Activated CD8-positive, alpha-beta memory T cell treated with anti-CD3 and anti-CD28 coated beads, Interleukin-2, amount 50 U/mL, for 24 hours (primary cell): ENCODE data around the gene PRDM15.

Experiments
- DNase-seq: peaks from one replicate; pipeline ENCODE4 v3.0.0-alpha.2; 2020; ENCODE audit errors: extremely low read depth

The PRDM15 gene

DNA sequence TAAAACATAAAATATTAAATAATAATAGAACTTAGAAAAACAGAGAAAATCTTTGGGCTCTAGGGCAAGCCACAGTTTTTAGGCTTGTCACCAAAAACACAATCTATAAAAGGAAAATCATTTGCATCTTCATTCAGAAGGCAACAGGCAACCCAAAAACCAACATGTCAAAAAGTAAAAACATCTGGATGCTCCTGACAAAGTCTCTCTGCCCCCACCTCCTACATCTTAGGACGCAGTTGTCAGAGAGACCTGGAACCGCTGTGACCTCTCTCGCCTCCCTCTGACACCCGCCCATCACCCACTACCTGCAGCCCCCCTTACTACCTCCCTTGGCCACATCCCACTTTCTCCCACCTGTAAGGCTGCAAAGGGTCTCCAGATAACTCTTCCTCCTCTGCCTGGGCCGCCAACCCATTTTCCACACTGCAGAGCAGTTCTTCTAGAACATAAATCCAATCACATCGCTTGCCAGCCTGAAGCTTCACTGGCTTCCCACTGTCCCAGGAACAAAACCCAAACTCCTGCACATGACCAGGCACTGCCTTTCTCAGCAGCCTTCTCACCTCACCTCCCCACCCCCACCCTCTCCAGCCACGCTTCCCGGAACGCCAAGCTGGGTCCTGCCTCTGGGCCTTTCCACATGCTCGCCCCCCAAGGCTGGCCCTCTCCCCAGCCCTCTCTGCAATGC lies 14.7 kb downstream of the PRDM15 start:
- no peak for DNase-seq

GRCh38 chr21:41863439-41863740 lies 15.8 kb downstream of the PRDM15 start:
- no peak for DNase-seq

DNA sequence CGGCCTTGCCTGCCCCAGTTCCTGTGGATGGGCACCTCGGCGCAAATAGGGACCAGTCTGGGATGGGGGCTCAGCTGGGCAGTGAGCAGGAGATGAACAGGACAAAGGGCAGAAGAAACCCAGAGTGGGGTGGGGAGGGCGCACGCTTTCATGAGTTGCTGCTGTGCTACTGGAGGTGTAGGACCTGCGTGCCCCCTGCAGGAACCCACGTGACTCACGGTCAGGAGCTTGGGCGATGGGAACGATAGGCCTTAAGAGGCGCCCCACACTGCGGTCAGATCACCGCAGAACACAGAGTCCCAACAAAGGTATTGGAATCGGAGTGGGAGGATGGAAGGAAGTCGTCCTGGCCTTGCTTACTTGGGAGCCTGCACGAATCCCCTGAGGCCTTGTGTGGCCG lies 17.2 kb downstream of the PRDM15 start:
- DNase-seq, result no peak

GRCh38 chr21:41861255-41861654 lies 17.9 kb downstream of the PRDM15 start:
- DNase-seq, result no peak

GRCh38 chr21:41859297-41859980 lies 19.7 kb downstream of the PRDM15 start:
- no peak for DNase-seq

- no peak for DNase-seq
These were observed 20.5 kb downstream of the PRDM15 start for GRCh38 chr21:41858466-41859296.

GRCh38 chr21:41857771-41858300 lies 21.3 kb downstream of the PRDM15 start:
- DNase-seq, result no peak

DNA sequence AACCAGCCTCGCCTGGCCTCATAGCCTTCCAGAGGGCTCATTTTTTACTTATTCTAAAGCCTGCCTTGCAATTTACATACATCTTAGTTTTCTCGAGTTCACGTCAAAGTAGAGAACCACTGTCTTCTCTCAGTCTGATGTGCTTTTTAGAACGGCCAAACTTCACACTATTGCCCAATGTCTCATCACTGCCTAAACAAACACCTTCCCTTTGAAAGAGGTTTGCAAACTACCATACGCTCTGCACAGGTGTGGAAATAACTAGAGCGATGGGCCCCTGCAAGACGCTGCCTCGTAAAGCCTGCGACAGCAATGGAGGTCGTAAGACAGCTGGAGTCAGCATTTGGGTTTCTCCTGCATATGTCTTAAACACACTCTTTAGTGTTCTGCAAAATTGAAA lies 22.6 kb downstream of the PRDM15 start:
- no peak for DNase-seq

DNA sequence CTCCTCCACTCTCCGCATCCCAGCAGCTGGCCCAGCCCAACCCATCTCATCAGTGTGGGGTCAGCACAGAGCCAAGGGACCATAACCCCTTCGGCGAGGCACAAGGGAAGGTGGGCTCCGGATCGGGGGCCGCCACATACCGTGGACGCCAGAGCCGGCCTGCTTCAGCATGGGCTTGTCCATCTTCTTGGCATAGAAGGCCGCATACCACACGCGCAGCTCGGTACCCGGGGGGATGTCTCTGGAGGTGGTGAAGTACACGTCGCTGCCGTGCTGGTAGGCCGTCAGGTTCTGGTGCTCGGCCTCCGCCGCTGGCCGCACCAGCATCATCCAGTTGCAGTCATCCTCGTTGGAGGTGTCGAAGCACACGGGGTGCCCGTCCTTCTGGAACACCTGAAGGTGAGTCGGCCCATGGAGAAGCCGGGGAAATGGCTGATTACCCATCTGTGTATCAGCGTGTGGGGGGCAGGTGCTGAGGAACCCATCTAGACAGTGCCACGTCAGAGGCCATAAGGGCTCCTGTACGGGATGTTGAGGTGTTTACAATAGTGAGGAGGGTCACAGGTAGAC lies 24.6 kb downstream of the PRDM15 start:
- DNase-seq, result no peak

GRCh38 chr21:41852929-41853320 lies 26.2 kb downstream of the PRDM15 start:
- DNase-seq, result no peak

DNA sequence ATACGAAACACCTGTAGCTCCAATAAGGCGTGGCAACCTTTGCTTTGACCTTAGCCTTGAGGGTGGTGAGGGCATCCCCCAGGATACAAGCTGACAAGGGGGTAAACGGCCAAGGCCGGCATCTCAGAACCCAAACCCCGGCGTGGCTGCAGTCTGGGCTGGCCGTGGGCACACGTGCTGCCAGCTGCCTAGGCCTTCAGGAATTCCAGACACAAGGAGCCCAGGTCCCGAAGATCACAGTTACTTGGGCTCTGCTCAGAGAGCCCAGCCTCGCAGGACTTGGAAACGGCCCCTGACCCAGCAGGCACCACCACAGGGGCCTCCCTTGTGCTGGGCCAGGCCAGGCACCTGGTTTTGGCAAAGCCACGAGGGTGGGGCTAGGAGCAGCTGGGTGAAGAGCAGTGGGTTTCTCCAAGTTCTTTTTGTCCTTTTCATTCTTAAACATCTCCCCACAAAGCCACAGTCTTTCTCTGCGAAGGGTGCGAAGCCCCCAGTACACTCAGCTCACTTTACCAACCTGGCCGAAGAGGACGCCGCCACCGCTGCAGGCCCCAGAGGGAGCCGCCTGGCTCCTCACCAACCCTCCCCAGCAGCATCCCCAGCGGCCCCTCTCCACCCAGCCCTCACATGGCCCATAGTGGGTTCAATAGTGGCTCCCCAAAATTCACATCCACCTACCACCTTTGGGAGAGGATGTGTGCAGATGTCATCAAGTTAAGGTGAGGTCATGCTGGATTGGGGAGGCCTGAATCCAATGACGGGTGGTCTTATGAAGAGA lies 26.8 kb downstream of the PRDM15 start:
- DNase-seq, result no peak

DNA sequence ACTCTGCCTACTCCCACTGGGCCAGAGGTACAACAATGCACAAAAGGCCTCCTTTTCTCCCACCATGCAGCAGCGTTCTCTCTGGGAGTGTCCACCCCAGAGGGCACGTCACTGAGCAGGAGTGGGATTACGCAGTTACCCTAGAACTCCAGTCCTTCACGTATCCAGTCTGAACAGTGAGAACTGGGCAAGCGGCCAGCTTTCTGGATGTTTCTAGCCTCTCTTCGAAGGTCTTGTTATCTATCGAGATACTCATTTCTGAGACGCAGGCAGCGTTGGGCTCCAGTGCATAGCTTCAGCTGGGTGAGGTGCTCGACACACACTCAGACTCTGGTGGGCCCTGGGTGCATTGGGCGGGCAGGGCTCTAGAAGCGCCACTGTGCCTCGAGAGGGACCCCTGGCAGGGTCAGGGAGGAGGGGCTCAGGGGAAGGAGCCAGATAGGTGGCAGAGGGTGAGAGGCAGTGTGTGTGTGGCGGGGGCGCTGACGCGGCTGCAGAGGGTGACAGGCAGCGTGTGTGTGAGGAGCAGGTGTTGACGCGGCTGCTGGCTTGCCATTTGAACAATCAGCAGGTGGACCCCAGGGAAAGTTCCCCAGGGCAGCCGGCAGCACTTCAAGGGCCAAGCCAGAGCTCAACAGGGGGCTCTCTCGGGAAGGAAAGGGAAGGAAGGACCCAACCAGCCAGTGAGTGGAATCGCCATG lies 27.9 kb downstream of the PRDM15 start:
- DNase-seq, result no peak

DNA sequence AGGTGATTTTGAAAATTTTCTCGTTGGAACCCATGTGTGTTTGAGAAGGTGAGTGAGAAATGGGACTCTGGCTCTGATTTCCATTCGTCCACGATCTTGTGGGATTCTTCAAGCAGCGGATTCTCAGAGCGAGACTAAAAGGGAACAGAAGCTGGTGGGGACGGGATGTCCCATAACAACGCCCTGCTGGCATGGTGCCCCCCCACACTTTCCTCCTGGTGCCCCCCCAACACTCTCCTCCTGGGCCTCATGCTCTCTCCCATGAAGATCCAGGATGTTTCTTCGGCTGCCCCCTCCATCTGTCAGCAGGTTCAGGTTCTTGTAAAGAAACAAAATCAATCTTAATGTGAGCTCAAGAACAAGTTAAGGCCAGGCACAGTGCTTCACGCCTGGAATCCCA lies 29.1 kb downstream of the PRDM15 start:
- DNase-seq, result no peak

- DNase-seq, result no peak
These were observed 30.1 kb downstream of the PRDM15 start for GRCh38 chr21:41848958-41849580.

DNA sequence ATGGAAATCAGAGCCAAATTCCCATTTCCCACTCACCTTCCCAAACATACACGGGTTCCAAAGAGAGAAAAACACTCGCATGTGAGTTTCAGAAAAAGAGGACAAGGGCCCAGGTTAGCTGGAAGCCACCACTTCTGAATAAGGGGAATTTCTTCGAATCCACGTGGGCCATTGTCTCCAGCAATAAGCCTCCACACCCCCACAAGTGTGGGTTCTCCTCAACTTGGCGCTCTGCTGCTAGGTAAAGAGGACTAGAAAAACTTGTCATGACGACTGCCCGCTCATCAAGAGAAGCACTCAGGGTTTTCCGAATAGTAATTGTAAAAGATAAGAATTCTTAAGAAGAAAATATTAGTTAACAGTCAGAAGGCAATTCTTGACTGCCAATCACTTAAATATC lies 30.6 kb downstream of the PRDM15 start:
- DNase-seq, result no peak

GRCh38 chr21:41847066-41847804 lies 31.9 kb downstream of the PRDM15 start:
- no peak for DNase-seq

DNA sequence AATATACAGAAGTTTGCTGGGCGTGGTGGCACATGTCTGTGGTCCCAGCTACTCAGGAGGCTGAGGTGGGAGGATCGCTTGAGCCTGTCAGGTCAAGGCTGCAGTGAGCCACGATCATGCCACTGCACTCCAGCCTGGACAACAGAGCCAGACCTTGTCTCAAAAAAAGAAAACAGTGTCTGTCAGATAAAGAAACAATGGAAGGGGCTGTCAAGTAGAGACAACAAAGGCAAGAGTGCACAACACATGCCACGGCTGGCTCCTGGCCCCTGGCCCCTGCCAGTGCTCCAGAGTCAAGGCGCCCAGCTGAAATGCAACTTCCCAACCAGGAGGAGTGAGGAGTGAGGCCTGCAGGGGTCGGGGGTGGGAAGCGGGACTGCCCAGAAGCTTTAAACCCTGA lies 32.6 kb downstream of the PRDM15 start:
- DNase-seq, result no peak

GRCh38 chr21:41846033-41846317 lies 33.2 kb downstream of the PRDM15 start:
- no peak for DNase-seq

- DNase-seq, result no peak
These were observed 33.7 kb downstream of the PRDM15 start for GRCh38 chr21:41845310-41846032.
